Measurements from ENCODE around the gene NUDT3.

NUDT3 gene

DNA sequence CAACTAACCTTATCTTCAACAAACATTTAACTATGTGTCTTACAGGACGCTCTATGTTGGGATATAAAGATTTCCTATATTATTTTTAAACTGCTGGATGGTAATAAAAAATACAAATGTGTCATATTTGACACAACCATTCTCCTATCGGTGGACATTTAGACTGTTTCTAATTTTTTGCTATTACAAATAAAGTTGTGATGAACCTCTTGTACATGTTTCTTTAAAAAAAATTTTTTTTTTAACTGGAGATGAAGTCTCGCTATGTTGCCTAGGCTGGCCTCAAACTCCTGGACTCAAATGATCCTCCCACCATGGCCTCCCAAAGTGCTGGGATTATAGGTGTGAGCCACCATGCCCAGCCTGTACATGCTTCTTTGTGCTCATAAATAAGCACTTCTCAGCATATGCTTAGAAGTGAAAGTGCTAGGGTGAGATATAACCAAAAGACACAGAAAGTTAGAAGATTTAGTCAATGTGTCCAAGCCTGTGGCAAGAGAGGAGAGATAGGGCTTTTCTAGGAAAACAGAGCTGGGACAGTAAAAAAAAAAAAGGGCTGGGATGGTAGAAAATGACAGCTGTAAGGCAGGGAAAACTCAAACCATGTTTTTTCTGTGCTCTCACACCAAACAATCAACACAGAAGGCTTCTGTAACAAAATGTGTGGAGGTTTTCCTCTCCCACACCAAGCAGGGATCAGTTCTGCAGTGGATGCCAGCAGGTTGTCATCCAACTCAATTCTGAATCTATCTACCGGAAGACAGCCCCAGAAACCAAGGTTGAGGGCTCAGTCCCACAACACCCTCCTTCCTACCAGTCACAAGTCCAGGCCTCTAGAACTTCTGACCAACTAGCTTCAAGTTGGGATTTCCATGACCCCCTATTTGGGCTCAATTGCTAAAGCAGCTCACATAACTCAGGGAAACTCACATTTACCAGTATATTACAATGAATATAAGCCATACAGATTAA is 73.7 kb downstream of the NUDT3 start:
- no peak for DNase-seq

DNA sequence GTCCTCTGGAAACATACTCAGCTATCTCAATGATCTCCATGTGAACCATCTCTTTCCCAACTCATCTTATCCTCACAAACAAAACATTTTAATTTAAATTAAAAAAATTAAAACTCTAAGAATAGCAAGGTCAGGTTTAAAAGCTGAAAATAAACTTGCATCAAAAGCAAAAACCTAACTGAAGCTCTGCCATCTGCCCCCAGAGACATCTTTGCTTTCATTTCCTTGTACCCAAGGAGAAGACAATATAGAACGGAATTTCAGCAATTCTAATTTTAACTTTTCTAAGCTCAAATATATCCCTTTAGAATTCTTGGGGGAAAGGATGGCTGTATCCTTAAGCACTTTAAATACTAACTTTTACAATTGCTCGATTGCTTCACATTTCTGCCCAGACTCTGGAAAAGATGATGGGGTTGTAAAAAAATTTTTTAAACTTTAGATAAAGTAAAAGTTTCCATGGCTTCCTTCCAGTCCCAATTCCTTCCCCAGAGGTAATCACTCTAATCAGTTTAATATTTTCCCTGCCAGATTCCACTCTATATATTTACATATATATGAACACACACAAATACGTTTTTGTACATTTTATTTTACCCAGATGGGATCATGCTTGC is 74.5 kb downstream of the NUDT3 start:
- no peak for DNase-seq

DNA sequence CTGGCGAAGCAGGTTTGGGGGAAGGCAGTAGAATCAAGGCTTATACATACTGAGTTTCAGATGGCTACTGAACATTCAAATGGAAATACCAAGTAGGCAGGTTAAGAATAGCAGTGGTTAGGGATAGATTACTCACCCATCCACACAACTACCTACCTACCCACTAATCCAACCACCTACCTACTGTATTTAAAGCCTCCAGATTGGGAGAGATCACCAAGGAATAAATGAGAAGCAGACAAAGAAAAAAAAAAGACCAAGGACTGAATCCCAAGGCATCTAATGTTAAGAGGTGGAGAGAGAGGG is 75.3 kb downstream of the NUDT3 start:
- no peak for DNase-seq

DNA sequence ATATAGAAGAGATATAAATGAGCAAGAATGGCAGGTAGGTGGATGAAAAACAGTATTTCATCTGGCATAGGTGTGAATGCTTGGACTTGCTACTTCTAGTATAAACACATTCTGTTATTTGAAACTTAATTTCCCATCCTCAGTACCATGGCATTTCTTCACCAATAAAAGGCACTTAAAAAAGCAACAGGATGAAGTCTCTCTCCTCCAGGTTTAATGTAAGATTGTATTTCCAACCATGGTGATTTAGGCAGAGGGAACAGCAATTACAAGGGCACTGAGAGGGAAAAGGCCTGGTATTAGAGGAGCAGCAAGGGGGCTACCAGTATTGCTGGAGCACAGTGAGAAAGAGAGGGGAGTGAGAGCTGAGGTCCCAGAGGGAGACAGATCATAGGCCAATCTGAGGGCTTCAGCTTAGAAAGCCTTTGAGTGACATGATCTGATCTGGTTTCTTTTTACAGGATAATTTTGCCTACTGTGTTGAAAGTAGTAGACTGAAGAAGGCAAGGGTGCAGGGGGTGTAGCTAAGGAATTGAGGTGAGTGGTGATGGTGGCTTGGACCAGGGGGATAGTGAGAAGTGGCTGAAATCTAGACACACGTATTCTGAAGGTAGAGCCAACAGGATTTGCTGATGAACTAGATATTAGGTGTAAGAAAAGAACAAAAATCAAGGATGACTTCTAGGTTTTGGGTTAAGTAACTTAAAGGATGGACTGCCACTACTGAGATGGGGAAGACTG is 75.9 kb downstream of the NUDT3 start:
- DNase-seq: no peak

DNA sequence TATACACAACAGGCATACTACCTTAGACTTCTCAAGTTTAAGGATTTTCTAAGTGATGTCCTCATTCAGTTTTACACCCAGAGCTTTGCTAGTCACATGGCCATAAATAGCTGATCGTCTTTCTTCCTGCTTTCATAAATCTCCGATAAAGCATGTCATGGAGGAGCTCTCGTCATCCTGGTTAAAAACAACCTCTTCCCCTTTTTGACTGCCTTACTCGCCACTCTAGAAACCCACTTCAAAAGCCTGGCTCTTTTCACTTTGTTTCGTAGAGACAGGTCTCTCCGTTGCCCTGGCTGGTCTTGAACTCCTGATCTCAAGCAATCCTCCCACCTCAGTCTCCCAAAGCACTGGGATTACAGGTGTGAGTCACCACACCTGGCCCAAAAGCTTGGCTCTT is 76.7 kb downstream of the NUDT3 start:
- no peak for DNase-seq

DNA sequence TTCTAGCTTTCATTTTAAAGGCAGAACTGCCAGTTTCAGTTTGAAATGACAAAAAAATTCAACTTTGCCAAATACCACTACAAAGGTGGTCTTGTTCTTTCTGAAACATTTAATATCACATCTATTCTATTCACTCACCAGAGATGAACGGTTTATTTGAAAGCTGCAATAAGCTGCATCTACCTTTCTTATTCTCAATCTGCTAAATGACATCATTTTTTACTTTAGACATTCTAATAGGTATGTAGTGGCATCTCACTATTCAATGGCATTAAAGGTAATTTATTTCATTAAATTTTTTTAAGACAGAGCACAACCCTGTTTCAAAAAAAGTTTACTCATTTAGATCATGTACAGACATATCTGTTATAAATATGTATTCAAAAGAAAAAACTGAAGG is 77.2 kb downstream of the NUDT3 start:
- DNase-seq: no peak

DNA sequence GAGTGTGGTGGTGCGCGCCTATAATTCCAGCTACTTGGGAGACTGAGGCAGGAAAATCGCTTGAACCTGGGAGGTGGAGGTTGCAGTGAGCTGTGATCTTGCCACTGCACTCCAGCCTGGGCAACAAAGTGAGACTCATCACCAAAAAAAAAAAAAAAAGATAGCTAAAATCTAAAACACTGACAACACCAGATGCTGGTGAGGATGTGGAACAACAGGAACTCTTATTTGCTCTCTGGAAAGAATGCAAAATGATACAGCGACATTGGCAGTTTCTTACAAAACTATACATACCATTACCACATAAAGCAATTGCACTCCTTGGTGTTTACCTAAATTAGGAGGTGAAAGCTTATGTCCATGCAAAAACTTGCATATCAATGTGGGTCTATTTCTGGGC is 80.2 kb downstream of the NUDT3 start:
- no peak for DNase-seq

DNA sequence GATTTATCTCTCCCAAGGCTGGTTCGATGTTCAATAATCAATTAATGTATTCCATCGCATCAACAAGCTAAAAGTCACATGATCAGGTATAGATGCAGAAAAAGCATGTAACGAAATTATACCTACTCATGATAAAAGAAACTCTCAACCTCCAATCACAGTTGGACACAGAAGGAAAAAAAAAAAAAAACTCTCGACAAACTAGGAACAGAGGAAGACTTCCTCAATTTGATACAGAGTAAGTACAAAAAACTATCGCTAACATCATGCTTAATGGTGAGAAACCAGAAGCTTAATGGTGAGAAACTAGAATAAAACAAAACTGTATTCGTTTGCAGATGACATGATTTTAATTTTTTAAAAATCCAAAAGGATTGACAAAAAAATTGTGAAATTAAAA is 81.7 kb downstream of the NUDT3 start:
- DNase-seq: no peak

DNA sequence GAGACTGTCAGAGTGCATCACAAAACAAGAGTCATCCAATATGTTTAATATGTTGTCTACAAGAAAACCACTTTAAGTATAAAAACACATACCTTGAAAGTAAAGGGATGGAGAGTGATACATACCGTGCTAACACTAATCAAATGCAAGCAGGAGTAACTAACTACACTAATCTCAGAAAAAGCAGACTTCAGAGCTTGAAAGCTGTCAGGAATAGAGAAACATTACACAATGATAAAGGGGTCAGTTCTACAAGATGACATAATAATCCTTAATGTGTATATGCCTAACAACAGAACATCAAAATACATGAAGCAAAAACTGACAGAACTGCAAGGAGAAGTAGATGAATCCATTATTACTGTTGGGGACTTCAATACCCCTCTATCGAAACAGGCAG is 84.0 kb downstream of the NUDT3 start:
- DNase-seq: no peak

DNA sequence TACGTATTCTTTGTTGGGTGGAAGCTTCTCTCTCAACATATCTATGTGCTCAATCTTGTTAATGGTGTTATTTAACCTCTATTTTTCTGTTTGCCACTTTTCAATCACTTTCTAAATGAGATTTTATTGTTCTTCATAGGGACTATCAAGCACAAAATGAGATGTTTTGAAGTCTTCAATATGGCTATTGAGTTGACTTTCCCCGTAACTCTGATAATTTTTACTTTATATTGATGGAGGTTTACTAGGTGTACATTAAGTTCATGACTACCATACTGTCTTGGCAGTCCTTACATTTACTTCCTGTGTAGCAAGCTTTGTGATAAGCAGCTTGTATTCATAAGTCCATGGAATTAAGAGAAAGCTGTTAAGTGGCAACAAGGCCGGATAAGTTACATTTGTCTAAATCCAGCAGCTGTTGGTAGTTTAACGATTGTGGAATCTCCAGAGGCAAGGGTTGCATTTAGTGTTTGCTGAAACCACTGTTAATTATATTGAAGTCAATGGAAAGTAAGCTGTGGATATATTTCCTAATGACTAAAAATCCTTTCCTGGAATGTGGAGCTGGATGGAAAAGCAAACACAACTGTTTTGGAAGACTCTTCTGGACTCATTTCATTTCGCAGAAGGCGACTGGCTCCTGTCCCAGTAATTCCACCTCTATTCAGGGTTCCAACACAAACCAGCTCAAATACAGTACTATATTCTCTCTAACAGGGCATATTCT is 86.3 kb downstream of the NUDT3 start:
- no peak for DNase-seq

DNA sequence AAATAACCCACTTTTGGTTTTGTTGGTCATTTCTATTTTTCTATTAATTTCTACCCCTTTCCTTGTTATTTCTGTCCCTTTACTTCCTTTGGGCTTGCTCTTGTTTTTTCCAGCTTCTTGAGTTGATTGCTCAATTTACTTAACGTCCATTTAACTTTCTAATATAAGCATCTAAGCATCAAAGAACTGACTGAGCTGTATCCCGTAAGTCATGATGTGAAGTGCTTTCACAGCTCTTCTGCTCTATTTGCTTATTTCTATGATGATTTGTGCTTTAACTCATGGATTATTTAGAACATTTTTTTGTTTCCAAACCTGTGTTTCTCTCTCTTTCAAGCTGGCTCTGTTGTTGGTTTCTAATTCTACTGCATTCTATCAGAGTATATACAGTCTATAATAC is 87.0 kb downstream of the NUDT3 start:
- no peak for DNase-seq

DNA sequence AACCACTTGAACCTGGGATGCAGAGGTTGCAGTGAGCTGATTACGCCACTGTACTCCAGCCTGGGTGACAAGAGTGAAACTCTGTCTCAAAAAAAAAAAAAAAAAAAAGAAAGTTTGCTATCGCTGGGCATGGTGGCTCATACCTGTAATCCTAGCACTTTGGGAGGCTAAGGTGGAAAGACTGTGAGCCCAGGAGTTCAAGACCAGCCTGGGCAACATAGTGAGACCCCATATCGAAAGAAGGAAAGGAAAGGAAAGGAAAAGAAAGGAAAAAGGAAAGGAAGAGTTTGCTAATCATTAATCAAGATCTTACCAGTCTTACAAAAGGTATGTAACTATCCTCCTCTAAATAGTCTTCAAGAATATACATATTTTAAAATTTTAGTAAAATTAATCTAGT is 88.3 kb downstream of the NUDT3 start:
- DNase-seq: no peak

DNA sequence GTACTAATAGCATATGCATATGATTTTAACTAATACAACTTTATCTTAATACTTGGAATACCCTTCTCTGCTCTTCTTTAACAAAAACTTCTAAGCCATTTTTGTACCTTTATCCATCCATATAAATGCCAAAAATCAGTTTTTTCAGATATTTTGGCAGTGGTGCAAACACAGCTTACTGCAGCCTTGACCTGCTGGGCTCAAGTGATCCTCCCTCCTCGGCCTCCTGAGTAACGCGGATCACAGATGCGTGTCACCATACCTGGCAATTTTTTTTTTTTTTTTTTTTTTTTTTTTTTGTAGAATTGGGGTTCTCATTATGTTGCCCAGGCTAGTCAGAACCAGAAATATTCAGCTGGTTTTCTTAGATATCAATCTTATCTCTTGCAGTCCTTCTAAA is 89.5 kb downstream of the NUDT3 start:
- DNase-seq: no peak

DNA sequence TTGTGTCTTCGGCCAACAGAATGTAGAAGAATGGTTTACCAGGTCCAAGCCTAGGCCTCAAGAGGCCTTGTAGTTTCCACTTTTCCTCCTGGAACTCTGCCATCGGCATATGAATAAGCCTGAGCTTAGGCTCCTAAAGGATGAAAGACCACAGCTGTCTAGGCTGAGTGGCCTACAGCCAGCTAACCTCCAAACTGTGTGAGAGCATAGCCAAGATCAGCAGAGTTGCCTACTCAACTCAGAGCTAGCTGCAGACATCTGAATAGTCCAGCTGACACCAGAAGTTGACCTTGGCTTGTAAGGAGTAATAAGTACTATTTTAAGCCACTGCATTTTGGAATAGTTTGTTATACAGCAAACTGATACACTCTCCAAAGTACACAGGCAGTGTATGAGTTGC is 91.1 kb downstream of the NUDT3 start:
- no peak for DNase-seq

DNA sequence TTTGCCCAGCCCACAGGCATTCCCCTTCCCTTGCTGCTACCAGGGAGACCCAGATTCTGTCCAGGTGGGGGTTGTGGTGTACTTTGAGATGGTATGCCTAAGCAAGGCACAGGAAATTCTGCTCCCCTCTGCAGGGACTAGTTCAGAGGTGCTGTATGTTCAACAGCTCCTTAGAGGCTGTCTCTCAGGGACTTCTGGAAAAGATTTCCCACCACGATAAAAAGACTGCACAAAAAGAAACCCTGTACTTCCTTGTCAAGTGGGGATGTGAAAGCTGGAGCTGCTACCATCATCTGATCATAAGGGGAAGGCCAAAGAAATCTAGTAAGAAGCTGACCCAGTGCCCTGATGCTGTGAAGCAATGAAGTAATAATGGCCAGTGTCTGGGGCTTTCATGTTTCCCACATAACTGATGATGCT is 92.1 kb downstream of the NUDT3 start:
- DNase-seq: no peak

DNA sequence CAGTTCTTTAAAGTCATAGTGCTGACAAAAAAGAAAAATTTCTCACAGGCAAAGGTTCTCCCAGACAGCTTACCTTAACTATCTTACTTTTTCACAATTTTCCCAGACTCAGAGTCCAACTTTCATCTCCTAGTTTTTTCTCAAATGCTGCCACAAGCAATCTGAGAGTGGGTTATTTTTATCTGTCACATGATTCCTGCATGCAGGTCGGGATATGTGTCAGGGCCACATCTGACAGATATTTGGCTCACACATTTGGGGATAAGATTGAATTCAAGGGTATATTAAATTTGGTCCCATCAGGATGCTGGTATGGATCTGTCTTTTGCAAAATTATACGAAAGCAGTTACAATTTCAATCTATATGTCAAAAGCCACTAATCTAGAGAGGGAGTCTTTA is 93.5 kb downstream of the NUDT3 start:
- DNase-seq: no peak

DNA sequence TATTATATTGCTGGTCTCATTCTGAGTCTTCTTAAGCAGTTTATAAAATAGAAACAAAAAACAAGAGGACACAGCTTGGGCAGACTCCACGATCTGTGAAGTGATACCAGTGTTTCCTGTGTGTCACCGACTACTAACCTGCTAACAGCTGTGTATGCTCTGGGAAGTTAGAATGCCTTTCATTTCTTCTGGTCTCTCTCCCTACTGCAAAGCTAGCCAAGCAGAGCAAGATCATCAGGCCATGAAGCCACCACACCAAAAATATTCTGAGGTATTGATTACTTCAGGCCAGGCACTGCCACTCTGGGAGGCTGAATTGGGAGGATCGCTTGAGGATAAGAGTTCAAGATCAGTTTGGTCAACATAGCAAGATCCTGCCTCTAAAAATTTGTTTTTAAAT is 96.7 kb downstream of the NUDT3 start:
- DNase-seq: no peak

DNA sequence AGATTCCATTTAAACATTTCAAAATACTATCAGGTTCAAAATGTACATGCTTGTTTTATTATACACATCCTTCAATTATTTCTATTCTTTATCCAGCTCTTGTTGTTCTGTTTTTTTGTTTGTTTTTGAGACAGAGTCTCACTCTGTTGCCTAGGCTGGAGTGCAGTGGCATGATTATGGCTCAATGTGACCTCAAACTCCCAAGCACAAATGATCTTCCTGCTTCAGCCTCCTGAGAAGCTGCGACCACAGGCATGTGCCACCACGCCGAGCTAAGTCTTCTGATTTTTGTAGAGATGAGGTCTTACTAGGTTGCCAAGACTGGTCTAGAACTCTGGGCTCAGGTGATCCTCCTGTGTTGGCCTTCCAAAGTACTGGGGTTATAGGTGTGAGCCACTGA is 99.5 kb downstream of the NUDT3 start:
- no peak for DNase-seq

DNA sequence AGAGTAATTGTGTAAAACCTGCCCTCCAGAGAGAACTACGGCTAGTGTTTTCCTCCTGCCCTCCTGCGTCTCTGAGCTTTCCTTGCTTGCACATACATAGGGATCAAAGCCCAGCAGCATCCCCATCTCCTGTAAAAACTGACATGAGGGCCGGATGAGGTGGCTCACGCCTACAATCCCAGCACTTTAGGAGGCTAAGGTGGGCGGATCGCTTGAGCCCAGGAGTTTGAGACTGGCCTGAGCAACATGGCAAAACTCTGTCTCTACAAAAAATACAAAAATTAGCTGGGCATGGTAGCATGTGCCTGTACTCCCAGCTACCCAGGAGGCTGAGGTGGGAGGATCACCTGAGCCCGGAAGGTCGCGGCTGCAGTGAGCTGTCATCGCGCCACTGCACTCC is 103.3 kb downstream of the NUDT3 start:
- DNase-seq: no peak

DNA sequence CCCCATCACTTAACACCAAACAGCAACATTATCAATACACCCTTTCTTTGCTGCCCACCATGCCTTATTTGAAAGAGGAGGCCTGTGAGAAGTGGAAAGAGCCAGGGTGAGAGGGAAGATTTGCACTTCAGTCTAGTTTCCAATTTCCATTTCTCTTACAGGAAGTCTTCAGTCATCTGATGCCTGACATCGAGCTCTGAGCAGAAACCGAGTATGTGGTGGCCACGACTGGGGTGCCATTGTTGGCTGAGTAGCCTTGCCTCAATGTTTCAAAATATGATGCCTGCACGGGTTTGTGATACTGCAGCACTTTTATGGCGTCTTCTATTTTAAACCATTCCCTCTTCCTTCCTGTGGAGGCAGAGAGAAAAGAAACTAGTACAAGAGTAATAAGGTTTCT is 103.9 kb downstream of the NUDT3 start:
- DNase-seq: no peak

DNA sequence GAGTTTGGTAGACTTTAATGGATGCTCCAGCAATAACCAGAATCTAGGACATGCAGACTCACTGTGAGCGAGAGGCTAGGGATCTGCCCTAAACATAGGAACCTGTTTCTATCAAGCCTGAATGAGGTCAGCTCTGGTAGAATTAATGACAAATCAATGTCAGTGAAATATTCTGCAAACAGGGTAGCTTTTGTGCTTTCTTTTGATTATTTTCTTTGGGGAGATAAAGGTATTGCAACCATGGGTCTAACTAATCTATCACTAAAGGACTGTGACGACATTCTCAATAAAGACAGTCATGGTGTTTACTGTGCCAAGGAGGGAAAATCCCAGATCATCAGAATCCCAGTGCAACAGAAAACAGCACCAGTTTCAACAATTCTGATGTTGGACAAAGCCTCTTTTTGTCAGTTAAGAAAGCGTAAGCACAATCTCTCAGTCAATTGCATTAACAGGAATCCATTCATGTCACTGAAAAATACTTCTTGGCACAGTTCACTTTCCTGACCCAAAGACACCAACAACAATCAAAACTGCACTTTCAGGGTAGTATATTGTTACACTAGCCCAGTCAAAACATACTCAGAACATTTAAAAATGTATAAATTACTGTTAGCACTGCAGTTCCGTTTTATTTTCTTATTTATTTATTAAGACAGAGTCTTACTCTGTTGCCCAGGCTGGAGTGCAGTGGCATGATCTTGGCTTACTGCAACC is 106.9 kb downstream of the NUDT3 start:
- no peak for DNase-seq

DNA sequence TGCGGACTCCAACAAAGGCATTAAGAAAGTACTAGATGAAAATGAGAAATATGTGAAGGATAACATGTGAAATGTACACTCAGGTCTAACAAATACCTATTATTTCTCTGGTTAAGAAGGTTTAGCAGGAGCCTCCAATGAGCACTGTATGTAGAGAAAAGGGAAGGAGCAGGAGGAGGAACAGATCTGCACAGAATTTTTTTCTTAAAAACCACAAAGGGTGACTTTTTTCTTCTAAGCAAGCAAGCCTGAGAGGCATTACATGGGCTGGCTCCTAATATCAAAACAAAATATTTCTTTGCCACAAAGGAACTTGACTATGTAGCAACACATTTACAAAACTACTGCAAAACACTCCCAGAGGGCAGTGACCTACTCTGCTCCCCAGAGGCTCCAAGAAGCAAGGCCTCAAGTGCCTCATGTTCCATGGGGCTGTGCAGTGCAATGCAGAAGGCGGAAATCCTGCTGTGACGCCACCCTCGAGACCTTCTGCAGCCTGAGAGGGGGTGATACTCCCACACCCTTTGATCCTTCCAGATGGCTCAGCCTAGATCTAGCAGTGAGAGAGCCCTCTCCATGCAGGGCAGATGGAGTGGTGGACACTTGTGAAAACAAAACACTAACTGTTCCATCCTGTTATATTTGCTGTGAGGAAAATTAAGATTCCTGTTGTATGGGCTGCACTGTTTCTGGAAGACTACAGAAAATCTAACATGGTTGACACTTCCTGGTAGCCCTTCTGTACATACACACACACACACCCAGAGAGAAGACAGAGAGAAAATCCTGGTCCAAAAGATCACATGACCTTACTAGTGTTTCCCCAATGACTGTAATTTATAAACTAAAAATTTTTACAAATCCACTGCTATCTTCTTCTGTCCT is 107.7 kb downstream of the NUDT3 start:
- no peak for DNase-seq
